Measurements from ENCODE around the gene USP6NL. TPM values are rescaled to one million over a fixed set of nuclear protein-coding genes. Genes with fewer than 3 reads are reported as not detected.

USP6NL gene
- total RNA-seq, 1 experiment from 2014 or later, result 35.6 TPM

DNA sequence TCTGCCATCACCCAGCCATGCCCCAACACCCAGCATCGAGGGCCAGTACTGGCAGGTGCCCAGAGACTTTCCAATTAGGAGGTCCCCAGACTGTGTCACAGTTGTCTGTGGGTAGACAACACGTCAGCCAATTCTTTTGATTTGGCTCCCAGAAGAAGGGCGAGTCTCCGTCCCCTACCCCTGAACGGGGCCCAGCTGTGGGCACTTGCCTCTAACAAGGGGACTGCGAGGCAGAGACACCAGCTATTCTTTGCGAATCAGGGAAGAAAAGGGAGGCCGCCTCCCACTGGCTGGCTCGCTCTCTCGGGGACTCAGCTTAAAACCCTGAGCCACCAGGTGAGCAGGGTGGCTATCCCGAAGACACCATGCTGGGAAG lies 167.3 kb downstream of the USP6NL start:
- Mint-ChIP-seq H3K27ac (ENCODE audit: unreplicated experiment) (no peak overlapping the region), H3K9me3 (ENCODE audit: unreplicated experiment) (no peaks in the 10 kb centered on the region), H3K4me3 (ENCODE audit: unreplicated experiment) (no peak overlapping the region), H3K36me3 (ENCODE audit: insufficient read depth, unreplicated experiment) (no peaks in the 10 kb centered on the region), H3K4me1 (ENCODE audit: low read depth, unreplicated experiment) (peaks cover 6% of the 10 kb centered on the region), H3K27me3 (ENCODE audit: insufficient read depth, unreplicated experiment) (peaks cover 11% of the 10 kb centered on the region)
- ChIA-PET POLR2A (no interaction called here), CTCF (no interaction called here)
- Histone ChIP-seq H3K9me3 (no peaks in the 10 kb centered on the region), H3K4me1 (no peaks in the 10 kb centered on the region), H3K36me3 (ENCODE audit: control insufficient read depth, insufficient read depth, low read length) (no peaks in the 10 kb centered on the region), H3K27me3 (replicated peaks; ENCODE audit: control insufficient read depth, insufficient read depth, low read length) (no peaks in the 10 kb centered on the region; the same call in 1 of the 2 replicates), H3K4me3 (ENCODE audit: low read depth, low read length) (no peak overlapping the region)
- no TSS peak for BruUV-seq (replicated peaks)
- intact Hi-C loops (cut with micrococcal nuclease; ENCODE audit: unreplicated experiment), result no loop called here
- TF ChIP-seq, protein P1, sequence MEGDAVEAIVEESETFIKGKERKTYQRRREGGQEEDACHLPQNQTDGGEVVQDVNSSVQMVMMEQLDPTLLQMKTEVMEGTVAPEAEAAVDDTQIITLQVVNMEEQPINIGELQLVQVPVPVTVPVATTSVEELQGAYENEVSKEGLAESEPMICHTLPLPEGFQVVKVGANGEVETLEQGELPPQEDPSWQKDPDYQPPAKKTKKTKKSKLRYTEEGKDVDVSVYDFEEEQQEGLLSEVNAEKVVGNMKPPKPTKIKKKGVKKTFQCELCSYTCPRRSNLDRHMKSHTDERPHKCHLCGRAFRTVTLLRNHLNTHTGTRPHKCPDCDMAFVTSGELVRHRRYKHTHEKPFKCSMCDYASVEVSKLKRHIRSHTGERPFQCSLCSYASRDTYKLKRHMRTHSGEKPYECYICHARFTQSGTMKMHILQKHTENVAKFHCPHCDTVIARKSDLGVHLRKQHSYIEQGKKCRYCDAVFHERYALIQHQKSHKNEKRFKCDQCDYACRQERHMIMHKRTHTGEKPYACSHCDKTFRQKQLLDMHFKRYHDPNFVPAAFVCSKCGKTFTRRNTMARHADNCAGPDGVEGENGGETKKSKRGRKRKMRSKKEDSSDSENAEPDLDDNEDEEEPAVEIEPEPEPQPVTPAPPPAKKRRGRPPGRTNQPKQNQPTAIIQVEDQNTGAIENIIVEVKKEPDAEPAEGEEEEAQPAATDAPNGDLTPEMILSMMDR (IDR thresholded peaks at IDR 0.05; ENCODE audit: insufficient read depth in 1 of 2, low read depth in 1 of 2, low read length in 1 of 2, severe bottlenecking in 1 of 2, unreplicated experiment in 1 of 2), result no peak
- DNase-seq, result no peak

DNA sequence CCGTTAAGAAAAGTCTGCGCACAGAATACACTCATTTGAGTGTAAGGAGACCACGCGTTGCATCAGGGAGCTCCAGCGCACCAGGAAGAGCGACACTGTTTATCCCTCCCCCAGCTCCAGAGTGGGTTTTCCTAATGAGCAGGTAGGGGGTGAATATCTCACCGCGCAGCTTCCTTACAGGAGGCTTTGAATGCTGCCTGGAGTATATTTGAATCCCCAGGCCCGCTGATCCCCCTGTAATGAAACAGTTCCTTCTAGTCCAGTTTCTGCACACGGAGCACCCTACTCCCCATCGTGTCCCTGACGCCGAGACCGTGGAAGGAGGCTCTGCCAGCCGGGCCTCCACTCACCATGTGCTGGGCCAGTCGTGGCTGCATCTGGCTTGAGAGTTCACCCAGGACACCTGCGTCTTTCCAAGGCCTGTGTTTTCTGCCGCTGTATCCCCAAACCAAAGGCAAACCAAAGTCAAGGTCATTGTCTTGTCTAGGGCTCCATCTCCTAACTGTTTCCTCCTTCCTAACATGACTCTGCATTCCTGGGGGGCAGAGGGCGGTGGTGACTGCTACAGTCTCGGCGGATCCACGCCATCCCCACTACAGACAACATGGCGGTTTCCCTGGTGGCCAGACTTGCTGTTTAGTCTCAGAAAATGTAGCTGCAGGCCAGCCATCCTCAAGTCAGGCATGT lies 167.8 kb downstream of the USP6NL start:
- DNase-seq, result no peak
- H3K4me3 Mint-ChIP-seq (ENCODE audit: unreplicated experiment), result no peak overlapping the region
- Histone ChIP-seq H3K36me3 (ENCODE audit: control insufficient read depth, insufficient read depth, low read length) (no peaks in the 10 kb centered on the region), H3K4me1 (no peaks in the 10 kb centered on the region), H3K9me3 (no peaks in the 10 kb centered on the region), H3K27me3 (replicated peaks; ENCODE audit: control insufficient read depth, insufficient read depth, low read length) (no peaks in the 10 kb centered on the region; the same call in 1 of the 2 replicates), H3K4me3 (ENCODE audit: low read depth, low read length) (no peak overlapping the region)
- H3K9me3 Mint-ChIP-seq (ENCODE audit: unreplicated experiment), result no peaks in the 10 kb centered on the region
- TF ChIP-seq, protein P1 (IDR thresholded peaks at IDR 0.05; ENCODE audit: insufficient read depth in 1 of 2, low read depth in 1 of 2, low read length in 1 of 2, severe bottlenecking in 1 of 2, unreplicated experiment in 1 of 2), result no peak
- H3K36me3 Mint-ChIP-seq (ENCODE audit: insufficient read depth, unreplicated experiment), result no peaks in the 10 kb centered on the region
- intact Hi-C loops (cut with micrococcal nuclease; ENCODE audit: unreplicated experiment), result no loop called here
- peaks cover 11% of the 10 kb centered on the region for H3K27me3 Mint-ChIP-seq (ENCODE audit: insufficient read depth, unreplicated experiment)
- POLR2A ChIA-PET, result no interaction called here
- no peak overlapping the region for H3K27ac Mint-ChIP-seq (ENCODE audit: unreplicated experiment)
- H3K4me1 Mint-ChIP-seq (ENCODE audit: low read depth, unreplicated experiment), result peaks cover 4% of the 10 kb centered on the region
- CTCF ChIA-PET, result no interaction called here
- no TSS peak for BruUV-seq (replicated peaks)

DNA sequence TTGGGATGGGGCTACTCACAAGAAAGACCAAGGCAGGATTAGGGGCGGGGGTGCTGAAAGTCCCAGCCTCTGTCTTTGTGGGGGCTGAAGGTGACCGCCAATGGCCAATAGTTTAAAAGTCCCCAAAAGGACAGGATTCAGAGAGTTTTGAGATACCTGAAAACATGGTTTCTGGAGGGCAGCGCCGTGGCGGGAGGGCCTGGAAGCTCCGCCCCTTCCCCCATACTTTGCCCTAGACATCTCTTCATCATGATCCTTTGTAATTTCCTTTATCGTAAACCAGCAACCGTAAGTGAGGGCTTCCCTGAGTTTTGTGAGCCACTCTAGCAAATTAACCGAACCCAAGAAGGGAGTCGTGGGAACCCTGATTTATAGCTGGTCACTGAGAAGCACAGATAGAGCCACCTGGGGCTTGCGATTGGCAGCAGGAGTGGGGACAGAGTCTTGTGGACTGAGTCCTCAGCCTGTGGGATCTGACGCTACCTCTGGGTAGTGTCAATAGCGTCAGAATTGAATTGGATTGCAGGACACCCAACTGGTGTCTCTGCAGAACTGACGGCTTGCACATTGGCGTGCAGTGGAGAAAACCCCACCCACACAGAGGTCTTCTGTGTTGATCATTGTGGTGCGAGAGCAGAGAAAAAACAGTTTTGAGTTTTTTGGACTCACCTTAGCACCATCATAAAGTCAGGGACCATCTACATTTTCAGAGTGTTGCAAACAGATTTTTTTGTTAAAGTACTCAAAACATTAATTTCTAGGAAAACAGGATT lies 169.3 kb downstream of the USP6NL start:
- H3K9me3 ChIP-seq, result no peaks in the 10 kb centered on the region
- Mint-ChIP-seq H3K27ac (ENCODE audit: unreplicated experiment) (no peak overlapping the region), H3K4me1 (ENCODE audit: low read depth, unreplicated experiment) (no peaks in the 10 kb centered on the region), H3K36me3 (ENCODE audit: insufficient read depth, unreplicated experiment) (no peaks in the 10 kb centered on the region), H3K9me3 (ENCODE audit: unreplicated experiment) (no peaks in the 10 kb centered on the region), H3K27me3 (ENCODE audit: insufficient read depth, unreplicated experiment) (peaks cover 12% of the 10 kb centered on the region), H3K4me3 (ENCODE audit: unreplicated experiment) (no peak overlapping the region)
- H3K27me3 ChIP-seq (replicated peaks; ENCODE audit: control insufficient read depth, insufficient read depth, low read length), result no peaks in the 10 kb centered on the region
- ChIA-PET POLR2A (no interaction called here), CTCF (no interaction called here)
- H3K36me3 ChIP-seq (ENCODE audit: control insufficient read depth, insufficient read depth, low read length), result no peaks in the 10 kb centered on the region
- no peak overlapping the region for H3K4me3 ChIP-seq (ENCODE audit: low read depth, low read length)
- no peak for DNase-seq
- TF ChIP-seq, protein P1 (IDR thresholded peaks at IDR 0.05; ENCODE audit: insufficient read depth in 1 of 2, low read depth in 1 of 2, low read length in 1 of 2, severe bottlenecking in 1 of 2, unreplicated experiment in 1 of 2), result no peak
- no TSS peak for BruUV-seq (replicated peaks)
- intact Hi-C loops (cut with micrococcal nuclease; ENCODE audit: unreplicated experiment), result no loop called here
- no peaks in the 10 kb centered on the region for H3K4me1 ChIP-seq

Measured in Caco-2 (cell line).